Measurements from ENCODE around the gene ATXN2L.
"Not testable (repeated sequence)": the region's sequence is repeated elsewhere in the genome, so short reads cannot be mapped to it uniquely, and the experiment has no call there.

The ATXN2L gene

GRCh38 chr16:28837672-28838557 is 15.1 kb downstream of the ATXN2L start:
- no peak for DNase-seq

- no peak for DNase-seq
These were observed 15.7 kb downstream of the ATXN2L start for GRCh38 chr16:28838558-28838918.

- no peak for DNase-seq
These were observed 16.3 kb downstream of the ATXN2L start for GRCh38 chr16:28839004-28839639.

GRCh38 chr16:28839899-28840298 is 17.1 kb downstream of the ATXN2L start:
- no peak for DNase-seq

GRCh38 chr16:28842696-28843095 is 19.9 kb downstream of the ATXN2L start:
- no peak for DNase-seq

- no peak for DNase-seq
These were observed 21.0 kb downstream of the ATXN2L start for GRCh38 chr16:28843766-28844165.

GRCh38 chr16:28844226-28844885 is 21.6 kb downstream of the ATXN2L start:
- no peak for DNase-seq

- no peak for DNase-seq
These were observed 22.5 kb downstream of the ATXN2L start for GRCh38 chr16:28845293-28845692.

- DNase-seq, result no peak
These were observed 22.9 kb downstream of the ATXN2L start for GRCh38 chr16:28845761-28846079.

- DNase-seq, result peak; percentile 97
These were observed 23.5 kb downstream of the ATXN2L start, which contains the start of gene TUFM for GRCh38 chr16:28846080-28846932. Gene TUFM (minus strand): TSS chr16:28846348. CDS start chr16:28846269, 79 bp downstream.

- no peak for DNase-seq
These were observed 24.1 kb downstream of the ATXN2L start for GRCh38 chr16:28846933-28847273.

GRCh38 chr16:28858421-28858820 is 35.6 kb downstream of the ATXN2L start:
- DNase-seq, result no peak

GRCh38 chr16:28859326-28859725 is 36.5 kb downstream of the ATXN2L start:
- DNase-seq, result no peak

- no peak for DNase-seq
These were observed 41.4 kb downstream of the ATXN2L start for GRCh38 chr16:28863929-28864793.

GRCh38 chr16:28865001-28865688 is 42.3 kb downstream of the ATXN2L start:
- no peak for DNase-seq

- DNase-seq, result no peak
These were observed 43.1 kb downstream of the ATXN2L start for GRCh38 chr16:28865722-28866453.

- DNase-seq, result no peak
These were observed 43.6 kb downstream of the ATXN2L start for GRCh38 chr16:28866454-28866804.

- DNase-seq, result no peak
These were observed 44.4 kb downstream of the ATXN2L start for GRCh38 chr16:28867241-28867640.

- not testable (repeated sequence) for DNase-seq
These were observed 44.8 kb downstream of the ATXN2L start for GRCh38 chr16:28867646-28868045.

- DNase-seq, result no peak
These were observed 46.4 kb downstream of the ATXN2L start for GRCh38 chr16:28869201-28869600.

- DNase-seq, result no peak
These were observed 50.2 kb downstream of the ATXN2L start for GRCh38 chr16:28872952-28873351.

Measured in T1000 (cell line).